ENCODE results near the gene GLRX2.

Gene GLRX2

GRCh38 chr1:193094112-193094511, 11.1 kb downstream of the GLRX2 start:
- Histone ChIP-seq H3K4me2 (ENCODE audit: low read length) (no peak overlapping the region), H4K20me1 (ENCODE audit: insufficient read depth, low read length) (no peaks in the 10 kb centered on the region), H3F3A (ENCODE audit: insufficient read depth, low read length) (peaks cover 5% of the 10 kb centered on the region; the same call in 1 of the 2 replicates), H3K27me3 (ENCODE audit: insufficient read depth, low read length) (no peaks in the 10 kb centered on the region), H3K79me2 (ENCODE audit: insufficient read depth, low read length) (no peaks in the 10 kb centered on the region), H3K36me3 (ENCODE audit: insufficient read depth, low read length) (peaks cover 83% of the 10 kb centered on the region), H3K9me2 (ENCODE audit: low read depth, low read length) (no peaks in the 10 kb centered on the region), H3K4me1 (ENCODE audit: insufficient read depth, low read length, severe bottlenecking) (no peaks in the 10 kb centered on the region), H3K9me3 (ENCODE audit: low read length) (no peaks in the 10 kb centered on the region), H2AFZ (ENCODE audit: low read length) (no peak overlapping the region), H3K27ac (ENCODE audit: low read depth, low read length, poor library complexity, severe bottlenecking) (no peak overlapping the region), H3K9ac (ENCODE audit: low read length) (no peak overlapping the region), H3K4me3 (ENCODE audit: low read depth, low read length, poor library complexity, severe bottlenecking) (no peak overlapping the region)
- TF ChIP-seq CTCF (IDR thresholded peaks at IDR 0.05; ENCODE audit: low read length) (no peak), EZH2 (IDR thresholded peaks at IDR 0.05; ENCODE audit: borderline replicate concordance, low read length) (no peak)

- no peak for TF ChIP-seq CTCF (IDR thresholded peaks at IDR 0.05; ENCODE audit: low read length)
- TF ChIP-seq EZH2 (IDR thresholded peaks at IDR 0.05; ENCODE audit: borderline replicate concordance, low read length) = no peak
- Histone ChIP-seq H3K27ac (ENCODE audit: low read depth, low read length, poor library complexity, severe bottlenecking) (no peak overlapping the region), H3K36me3 (ENCODE audit: insufficient read depth, low read length) (peaks cover 73% of the 10 kb centered on the region), H3K9me3 (ENCODE audit: low read length) (no peaks in the 10 kb centered on the region), H3K79me2 (ENCODE audit: insufficient read depth, low read length) (no peaks in the 10 kb centered on the region), H3K9me2 (ENCODE audit: low read depth, low read length) (no peaks in the 10 kb centered on the region), H3F3A (ENCODE audit: insufficient read depth, low read length) (peaks cover 5% of the 10 kb centered on the region; the same call in 1 of the 2 replicates), H2AFZ (ENCODE audit: low read length) (no peak overlapping the region), H3K4me3 (ENCODE audit: low read depth, low read length, poor library complexity, severe bottlenecking) (no peak overlapping the region), H3K9ac (ENCODE audit: low read length) (no peak overlapping the region), H3K4me1 (ENCODE audit: insufficient read depth, low read length, severe bottlenecking) (no peaks in the 10 kb centered on the region), H3K4me2 (ENCODE audit: low read length) (no peak overlapping the region), H3K27me3 (ENCODE audit: insufficient read depth, low read length) (no peaks in the 10 kb centered on the region), H4K20me1 (ENCODE audit: insufficient read depth, low read length) (no peaks in the 10 kb centered on the region)
Observed at GRCh38 chr1:193090865-193091264, 14.3 kb downstream of the GLRX2 start.

- no peak overlapping the region for H3K4me3 ChIP-seq (ENCODE audit: low read depth, low read length, poor library complexity, severe bottlenecking)
- no peak overlapping the region for H3K9ac ChIP-seq (ENCODE audit: low read length)
- TF ChIP-seq EZH2 (IDR thresholded peaks at IDR 0.05; ENCODE audit: borderline replicate concordance, low read length) = no peak
- TF ChIP-seq CTCF (IDR thresholded peaks at IDR 0.05; ENCODE audit: low read length) = no peak
- no peaks in the 10 kb centered on the region for H3K79me2 ChIP-seq (ENCODE audit: insufficient read depth, low read length)
- no peak overlapping the region for H3K27ac ChIP-seq (ENCODE audit: low read depth, low read length, poor library complexity, severe bottlenecking)
- no peaks in the 10 kb centered on the region for H4K20me1 ChIP-seq (ENCODE audit: insufficient read depth, low read length)
- H2AFZ ChIP-seq (ENCODE audit: low read length) = no peak overlapping the region
- no peaks in the 10 kb centered on the region for H3K9me2 ChIP-seq (ENCODE audit: low read depth, low read length)
- H3K27me3 ChIP-seq (ENCODE audit: insufficient read depth, low read length) = no peaks in the 10 kb centered on the region
- no peaks in the 10 kb centered on the region for H3K9me3 ChIP-seq (ENCODE audit: low read length)
- no peak overlapping the region for H3K4me2 ChIP-seq (ENCODE audit: low read length)
- peaks cover 5% of the 10 kb centered on the region; the same call in 1 of the 2 replicates for H3F3A ChIP-seq (ENCODE audit: insufficient read depth, low read length)
- H3K4me1 ChIP-seq (ENCODE audit: insufficient read depth, low read length, severe bottlenecking) = peaks cover 8% of the 10 kb centered on the region
- H3K36me3 ChIP-seq (ENCODE audit: insufficient read depth, low read length) = peaks cover 76% of the 10 kb centered on the region
Observed at GRCh38 chr1:193087893-193088292, 17.3 kb downstream of the GLRX2 start.

Measured in OCI-LY1 (cell line).